Tibial nerve (tissue), 4 donors: Measurements from ENCODE around the gene IMPACT. TPM values are rescaled to one million over a fixed set of nuclear protein-coding genes. Genes with fewer than 3 reads are reported as not detected.

Experiments used
- DNase-seq, 2 donors: peaks; one replicate each; pipeline ENCODE4 v3.0.0-alpha.2; 2019; ENCODE audit warnings: low spot score in 2 of 2
- H3K27ac ChIP-seq, 4 donors: fragments of 200-600 bp; sonication (generic) in 3 of 4; one replicate each; pipeline ENCODE4 v1.5.1; 2017 to 2019; ENCODE audit warnings: mild to moderate bottlenecking in 1 of 4
- H3K27me3 ChIP-seq, 2 donors: fragments of 200-600 bp; sonication (generic) in 1 of 2; one replicate each; pipeline versions ENCODE4 v1.5.1 to v1.6.0; 2017 to 2019
- H3K36me3 ChIP-seq, 3 donors: fragments of 200-600 bp; sonication (generic); one replicate each; pipeline ENCODE4 v1.5.1; 2018 to 2019
- H3K4me1 ChIP-seq, 4 donors: fragments of 200-600 bp; sonication (generic) in 3 of 4; one replicate each; pipeline ENCODE4 v1.5.1; 2017 to 2019
- H3K4me3 ChIP-seq, 4 donors: fragments of 200-600 bp; sonication (generic) in 3 of 4; one replicate each; pipeline ENCODE4 v1.5.1; 2017 to 2019; ENCODE audit warnings: mild to moderate bottlenecking in 1 of 4, moderate library complexity in 1 of 4
- H3K9me3 ChIP-seq, 4 donors: fragments of 200-600 bp; sonication (generic) in 3 of 4; one replicate each; pipeline ENCODE4 v1.5.1; 2017 to 2019
- CTCF ChIP-seq, 5 experiments: fragments of 200-600 bp in 3 of 5; fragments of 450-650 bp in 2 of 5; sonication (generic) in 3 of 5; IDR thresholded peaks; one replicate each; pipeline ENCODE4 v1.5.1; 2016 to 2019; ENCODE audit warnings: antibody characterized with exemption in 5 of 5, mild to moderate bottlenecking in 3 of 5, moderate library complexity in 2 of 5
- EP300 ChIP-seq, 2 donors: sonication (generic); formaldehyde crosslinking; IDR thresholded peaks; one replicate each; pipeline ENCODE4 v1.6.1; 2017; ENCODE audit warnings: antibody characterized with exemption in 2 of 2, mild to moderate bottlenecking in 1 of 2
- POLR2A ChIP-seq, 2 donors: fragments of 450-650 bp; IDR thresholded peaks; one replicate each; pipeline ENCODE4 v1.6.1; 2017; ENCODE audit warnings: antibody characterized with exemption in 2 of 2, mild to moderate bottlenecking in 2 of 2, moderate library complexity in 2 of 2
- WGBS, 2 donors: methylation state at CpG; one replicate each; pipeline ENCODE4 v1.1.5; 2018; 5-methylcytosine and 5-hydroxymethylcytosine counted together
- small RNA-seq: library from RNA; depleted of rRNA; stranded (forward); fragments of <200 nt; gene quantifications from one replicate; pipeline ENCODE3, GENCODE V24; 2016
- total RNA-seq, 4 donors: library from RNA; depleted of rRNA; stranded (reverse); fragments of >200 nt; gene quantifications; one replicate each; pipeline ENCODE4 v1.1.0, GENCODE V29; 2016

Gene IMPACT
- total RNA-seq, 4 donors from 2014 or later, result 18.6 to 30.2 (median 21.7) TPM

DNA sequence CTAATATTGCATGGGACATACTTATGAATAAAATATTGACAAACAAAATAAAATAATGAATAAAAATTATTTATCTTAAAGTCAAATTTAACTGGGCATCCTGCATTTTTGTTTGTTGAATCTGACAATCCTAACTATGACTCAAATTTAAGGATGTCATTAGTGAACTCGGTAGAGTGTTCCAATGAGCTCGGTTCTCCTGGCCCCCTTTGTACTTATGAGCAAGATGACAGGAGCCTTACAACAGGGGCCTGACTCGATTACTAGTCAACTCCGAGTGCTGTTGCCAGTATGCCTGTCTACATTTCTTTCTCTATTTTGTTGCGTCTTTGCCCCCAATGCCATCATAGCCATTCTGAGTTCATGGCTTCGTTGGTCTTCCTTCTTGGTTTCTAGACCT, 74.3 kb downstream of the IMPACT start:
- Histone ChIP-seq H3K9me3 (no peaks in the 10 kb centered on the region), H3K4me1 (no peaks in the 10 kb centered on the region), H3K27ac (no peak overlapping the region), H3K36me3 (no peaks in the 10 kb centered on the region), H3K4me3 (no peak overlapping the region), H3K27me3 (no peaks in the 10 kb centered on the region)
- TF ChIP-seq POLR2A (IDR thresholded peaks at IDR 0.05) (no peak), CTCF (IDR thresholded peaks at IDR 0.05) (no peak), EP300 (IDR thresholded peaks at IDR 0.05) (no peak)
- WGBS, 2 donors, result 87 to 88% methylated on average over 6 of the region's 6 CpGs
- DNase-seq, result no peak

DNA sequence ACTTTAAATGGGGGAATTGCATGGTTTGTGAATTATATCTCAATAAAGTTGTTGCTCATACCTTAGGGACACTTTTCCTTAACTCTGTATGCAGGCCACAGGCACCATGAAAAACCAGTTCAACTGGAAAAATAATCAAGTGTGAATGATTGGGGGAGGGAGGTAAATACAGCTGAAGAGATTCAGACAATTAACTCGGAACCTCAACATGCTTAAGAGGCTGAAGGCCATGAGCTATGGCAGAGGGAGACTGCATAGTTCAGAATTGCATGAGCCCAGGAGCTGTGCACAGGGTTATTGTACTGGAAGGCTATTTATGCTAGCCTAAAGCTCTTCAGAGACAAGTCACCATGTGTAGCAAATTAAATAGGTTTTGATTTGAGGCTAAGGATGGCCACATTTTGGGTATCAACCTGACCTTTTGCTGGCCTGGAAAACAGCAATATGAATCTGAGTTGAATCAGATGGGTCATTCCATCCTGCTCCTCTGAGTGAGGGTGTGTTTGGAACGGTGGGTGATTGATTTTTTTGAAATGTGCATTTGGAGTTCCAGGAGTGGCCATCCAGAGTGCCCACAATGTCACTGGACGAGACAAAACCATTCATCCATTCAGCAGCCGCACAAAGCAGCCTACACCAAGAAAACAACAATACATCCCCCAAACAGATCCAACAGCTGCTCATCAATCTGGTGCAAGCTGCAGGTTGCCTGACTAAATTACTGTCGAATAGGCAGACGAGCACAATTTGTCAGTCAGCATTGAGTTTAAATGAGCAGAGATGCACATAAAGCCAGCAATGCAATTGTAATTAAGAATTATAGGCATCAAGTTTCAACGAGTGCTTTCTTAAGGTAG, 76.4 kb downstream of the IMPACT start:
- H3K27me3 ChIP-seq, result no peaks in the 10 kb centered on the region
- no peaks in the 10 kb centered on the region for H3K36me3 ChIP-seq
- H3K9me3 ChIP-seq, result no peaks in the 10 kb centered on the region
- no peak overlapping the region for H3K4me3 ChIP-seq
- no peak for DNase-seq
- no peak overlapping the region for H3K27ac ChIP-seq
- H3K4me1 ChIP-seq, result no peaks in the 10 kb centered on the region
- TF ChIP-seq EP300 (IDR thresholded peaks at IDR 0.05) (no peak), POLR2A (IDR thresholded peaks at IDR 0.05) (no peak), CTCF (IDR thresholded peaks at IDR 0.05) (no peak)
- WGBS, 2 donors, result 69 to 75% methylated on average over 7 of the region's 7 CpGs

Small RNAs within 50 kb of the gene (small RNA-seq; reads per million reads assigned to genes)
- gene RF00019, result not detected

Other genes starting within 250 kb of the IMPACT start
- 100 to 1,000 TPM in 2 of 4 donors, 10 to 100 TPM in 2; 81.4 to 109 (median 99.3) TPM for gene OSBPL1A, start 28.8 kb upstream of the IMPACT start, total RNA-seq
- gene HRH4, start 34.0 kb downstream of the IMPACT start, total RNA-seq, result under 1 TPM in 1 of 4 donors, not detected in 3; 0.60 TPM